Tibial nerve (tissue), 4 donors: ENCODE results near the gene PRSS3. TPM values are rescaled to one million over a fixed set of nuclear protein-coding genes. Genes with fewer than 3 reads are reported as not detected.
A peak's percentile ranks its signal among the peaks of the same experiment; 100 is the strongest.

Experiments used
- DNase-seq, 2 donors: peaks; one replicate each; pipeline ENCODE4 v3.0.0-alpha.2; 2019; ENCODE audit warnings: low spot score in 2 of 2
- H3K27ac ChIP-seq, 4 donors: fragments of 200-600 bp; sonication (generic) in 3 of 4; one replicate each; pipeline ENCODE4 v1.5.1; 2017 to 2019; ENCODE audit warnings: mild to moderate bottlenecking in 1 of 4
- H3K27me3 ChIP-seq, 2 donors: fragments of 200-600 bp; sonication (generic) in 1 of 2; one replicate each; pipeline versions ENCODE4 v1.5.1 to v1.6.0; 2017 to 2019
- H3K36me3 ChIP-seq, 3 donors: fragments of 200-600 bp; sonication (generic); one replicate each; pipeline ENCODE4 v1.5.1; 2018 to 2019
- H3K4me1 ChIP-seq, 4 donors: fragments of 200-600 bp; sonication (generic) in 3 of 4; one replicate each; pipeline ENCODE4 v1.5.1; 2017 to 2019
- H3K4me3 ChIP-seq, 4 donors: fragments of 200-600 bp; sonication (generic) in 3 of 4; one replicate each; pipeline ENCODE4 v1.5.1; 2017 to 2019; ENCODE audit warnings: mild to moderate bottlenecking in 1 of 4, moderate library complexity in 1 of 4
- H3K9me3 ChIP-seq, 4 donors: fragments of 200-600 bp; sonication (generic) in 3 of 4; one replicate each; pipeline ENCODE4 v1.5.1; 2017 to 2019
- CTCF ChIP-seq, 5 experiments: fragments of 200-600 bp in 3 of 5; fragments of 450-650 bp in 2 of 5; sonication (generic) in 3 of 5; IDR thresholded peaks; one replicate each; pipeline ENCODE4 v1.5.1; 2016 to 2019; ENCODE audit warnings: antibody characterized with exemption in 5 of 5, mild to moderate bottlenecking in 3 of 5, moderate library complexity in 2 of 5
- EP300 ChIP-seq, 2 donors: sonication (generic); formaldehyde crosslinking; IDR thresholded peaks; one replicate each; pipeline ENCODE4 v1.6.1; 2017; ENCODE audit warnings: antibody characterized with exemption in 2 of 2, mild to moderate bottlenecking in 1 of 2
- POLR2A ChIP-seq, 2 donors: fragments of 450-650 bp; IDR thresholded peaks; one replicate each; pipeline ENCODE4 v1.6.1; 2017; ENCODE audit warnings: antibody characterized with exemption in 2 of 2, mild to moderate bottlenecking in 2 of 2, moderate library complexity in 2 of 2
- WGBS, 2 donors: methylation state at CpG; one replicate each; pipeline ENCODE4 v1.1.5; 2018; 5-methylcytosine and 5-hydroxymethylcytosine counted together
- total RNA-seq, 4 donors: library from RNA; depleted of rRNA; stranded (reverse); fragments of >200 nt; gene quantifications; one replicate each; pipeline ENCODE4 v1.1.0, GENCODE V29; 2016

PRSS3 gene
- total RNA-seq, 4 donors from 2014 or later: not detected

- H3K27ac ChIP-seq: peak overlapping the region; percentile 97 to 100 (median 99)
- H3K36me3 ChIP-seq: no peaks in the 10 kb centered on the region
- peaks cover 0 to 78% (median 37%) of the 10 kb centered on the region in 4 donors for H3K4me1 ChIP-seq
- peak in 3 of 5 experiments; percentile 7 to 58 (median 33) for TF ChIP-seq CTCF (IDR thresholded peaks at IDR 0.05)
- peak in 1 of 2 donors; percentile 22 for TF ChIP-seq POLR2A (IDR thresholded peaks at IDR 0.05)
- no peak for TF ChIP-seq EP300 (IDR thresholded peaks at IDR 0.05)
- 1 to 3% methylated on average over 26 to 35 of the region's 81 CpGs for WGBS, 2 donors
- peak overlapping the region; percentile 72 to 94 (median 84) for H3K4me3 ChIP-seq
- peak; percentile 25 to 26 for DNase-seq
- no peaks in the 10 kb centered on the region for H3K27me3 ChIP-seq
- no peaks in the 10 kb centered on the region for H3K9me3 ChIP-seq
Observed at GRCh38 chr9:33817327-33818166, 22.2 kb downstream of the PRSS3 start.

GRCh38 chr9:33818167-33818846 is 22.9 kb downstream of the PRSS3 start:
- Histone ChIP-seq H3K27ac (peak overlapping the region; percentile 97 to 100 (median 99)), H3K9me3 (no peaks in the 10 kb centered on the region), H3K4me1 (peaks cover 0 to 73% (median 37%) of the 10 kb centered on the region in 4 donors), H3K4me3 (peak overlapping the region; percentile 72 to 94 (median 84)), H3K27me3 (no peaks in the 10 kb centered on the region), H3K36me3 (no peaks in the 10 kb centered on the region)
- DNase-seq: no peak
- peak in 1 of 2 donors; percentile 27 for TF ChIP-seq EP300 (IDR thresholded peaks at IDR 0.05)
- no peak for TF ChIP-seq CTCF (IDR thresholded peaks at IDR 0.05)
- WGBS, 2 donors: 1 to 3% methylated on average over 10 to 18 of the region's 18 CpGs

- Histone ChIP-seq H3K27me3 (no peaks in the 10 kb centered on the region), H3K4me3 (peak overlapping the region; percentile 72 to 94 (median 84)), H3K36me3 (no peaks in the 10 kb centered on the region), H3K4me1 (peaks cover 0 to 67% (median 36%) of the 10 kb centered on the region in 4 donors), H3K9me3 (no peaks in the 10 kb centered on the region), H3K27ac (peak overlapping the region; percentile 97 to 100 (median 99))
- WGBS, 2 donors: 20 to 21% methylated on average over 4 of the region's 4 CpGs
- no peak for DNase-seq
- TF ChIP-seq EP300 (IDR thresholded peaks at IDR 0.05) (no peak), POLR2A (IDR thresholded peaks at IDR 0.05) (no peak), CTCF (IDR thresholded peaks at IDR 0.05) (no peak)
Observed at GRCh38 chr9:33818847-33819500, 23.6 kb downstream of the PRSS3 start.

GRCh38 chr9:33820231-33820745 is 24.9 kb downstream of the PRSS3 start:
- no peaks in the 10 kb centered on the region for H3K9me3 ChIP-seq
- peaks cover 0 to 54% (median 26%) of the 10 kb centered on the region in 4 donors for H3K4me1 ChIP-seq
- 21 to 23% methylated on average over 4 of the region's 4 CpGs for WGBS, 2 donors
- DNase-seq: no peak
- TF ChIP-seq EP300 (IDR thresholded peaks at IDR 0.05) (no peak), CTCF (IDR thresholded peaks at IDR 0.05) (no peak), POLR2A (IDR thresholded peaks at IDR 0.05) (no peak)
- H3K27me3 ChIP-seq: no peaks in the 10 kb centered on the region
- peak overlapping the region in 2 of 4 donors; percentile 99 to 100 for H3K27ac ChIP-seq
- H3K4me3 ChIP-seq: no peak overlapping the region
- no peaks in the 10 kb centered on the region for H3K36me3 ChIP-seq
